Cardiac fibroblast (primary cell): Measurements from ENCODE around the gene ZPLD1.

Source experiments
- DNase-seq, 2 donors: peaks; one replicate each; pipeline versions ENCODE4 v3.0.0 to v3.0.0-alpha.2; 2010; ENCODE audit warnings: low read depth in 2 of 2
- H3K4me3 ChIP-seq, 2 donors: replicated peaks in 1 of 2; 1 replicate in 1 of 2; 2 replicates in 1 of 2; pipeline ENCODE4 v1.5.1; 2011; ENCODE audit warnings: low read depth in 2 of 2, low read length in 2 of 2, mild to moderate bottlenecking in 2 of 2, moderate library complexity in 1 of 2
- TF ChIP-seq, protein P1 (sequence below): IDR thresholded peaks from one replicate; pipeline ENCODE4 v1.5.1; 2011; ENCODE audit warnings: low read depth, mild to moderate bottlenecking, low read length, inconsistent platforms

ZPLD1 gene

GRCh38 chr3:102473648-102474047, 38.8 kb downstream of the ZPLD1 start:
- H3K4me3 ChIP-seq: no peak overlapping the region
- no peak for DNase-seq
- TF ChIP-seq, protein P1, sequence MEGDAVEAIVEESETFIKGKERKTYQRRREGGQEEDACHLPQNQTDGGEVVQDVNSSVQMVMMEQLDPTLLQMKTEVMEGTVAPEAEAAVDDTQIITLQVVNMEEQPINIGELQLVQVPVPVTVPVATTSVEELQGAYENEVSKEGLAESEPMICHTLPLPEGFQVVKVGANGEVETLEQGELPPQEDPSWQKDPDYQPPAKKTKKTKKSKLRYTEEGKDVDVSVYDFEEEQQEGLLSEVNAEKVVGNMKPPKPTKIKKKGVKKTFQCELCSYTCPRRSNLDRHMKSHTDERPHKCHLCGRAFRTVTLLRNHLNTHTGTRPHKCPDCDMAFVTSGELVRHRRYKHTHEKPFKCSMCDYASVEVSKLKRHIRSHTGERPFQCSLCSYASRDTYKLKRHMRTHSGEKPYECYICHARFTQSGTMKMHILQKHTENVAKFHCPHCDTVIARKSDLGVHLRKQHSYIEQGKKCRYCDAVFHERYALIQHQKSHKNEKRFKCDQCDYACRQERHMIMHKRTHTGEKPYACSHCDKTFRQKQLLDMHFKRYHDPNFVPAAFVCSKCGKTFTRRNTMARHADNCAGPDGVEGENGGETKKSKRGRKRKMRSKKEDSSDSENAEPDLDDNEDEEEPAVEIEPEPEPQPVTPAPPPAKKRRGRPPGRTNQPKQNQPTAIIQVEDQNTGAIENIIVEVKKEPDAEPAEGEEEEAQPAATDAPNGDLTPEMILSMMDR: no peak

- TF ChIP-seq, protein P1: no peak
- H3K4me3 ChIP-seq: no peak overlapping the region
- DNase-seq: no peak
Observed at GRCh38 chr3:102474207-102474606, 39.4 kb downstream of the ZPLD1 start.

GRCh38 chr3:102476198-102476597, 41.4 kb downstream of the ZPLD1 start:
- TF ChIP-seq, protein P1: no peak
- H3K4me3 ChIP-seq: no peak overlapping the region
- DNase-seq: no peak

GRCh38 chr3:102478160-102478559, 43.3 kb downstream of the ZPLD1 start:
- TF ChIP-seq, protein P1: no peak
- no peak for DNase-seq
- H3K4me3 ChIP-seq: no peak overlapping the region

GRCh38 chr3:102480139-102480538, 45.3 kb downstream of the ZPLD1 start:
- TF ChIP-seq, protein P1: no peak
- DNase-seq: no peak
- no peak overlapping the region for H3K4me3 ChIP-seq

DNA sequence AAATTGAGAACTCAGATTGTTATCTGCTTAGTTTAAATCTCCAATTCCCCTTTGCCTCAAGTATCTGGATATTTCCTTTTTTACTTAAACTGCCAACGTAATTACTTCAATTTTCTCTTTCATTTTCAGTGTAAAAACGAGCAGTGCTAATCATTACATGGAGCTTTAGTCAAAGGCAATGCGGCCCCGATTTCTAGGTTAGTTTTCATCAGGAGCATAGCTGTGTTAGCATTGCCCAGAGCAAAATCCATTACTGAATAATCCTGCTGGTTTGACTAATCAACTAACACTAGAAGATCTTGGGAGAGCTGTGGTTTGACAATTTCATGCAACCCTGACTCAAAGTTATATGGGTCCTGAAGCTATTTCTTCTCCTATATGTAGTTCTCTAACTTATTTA, 46.2 kb downstream of the ZPLD1 start:
- DNase-seq: no peak
- no peak overlapping the region for H3K4me3 ChIP-seq
- TF ChIP-seq, protein P1: no peak

- TF ChIP-seq, protein P1: no peak
- DNase-seq: no peak
- H3K4me3 ChIP-seq: no peak overlapping the region
Observed at GRCh38 chr3:102483556-102483955, 48.7 kb downstream of the ZPLD1 start.
